HepG2 (cell line): ENCODE measurements around the gene KRTAP5-1. TPM values are rescaled to one million over a fixed set of nuclear protein-coding genes. Genes with fewer than 3 reads are reported as not detected.
A peak's percentile ranks its signal among the peaks of the same experiment; 100 is the strongest.

Experiments used
- BRD4 ChIP-seq: sonication (generic); formaldehyde crosslinking; IDR thresholded peaks from 2 replicates; pipeline ENCODE4 v1.4.0; 2020; ENCODE audit warnings: missing genetic modification reagents
- CC2D1A ChIP-seq: sonication (generic); formaldehyde crosslinking; IDR thresholded peaks from 2 replicates; pipeline ENCODE4 v1.8.1; 2023; ENCODE audit warnings: mild to moderate bottlenecking, missing genetic modification reagents
- CCDC6 ChIP-seq: sonication (generic); formaldehyde crosslinking; IDR thresholded peaks from 2 replicates; pipeline ENCODE4 v1.8.1; 2022; ENCODE audit warnings: mild to moderate bottlenecking, missing genetic modification reagents, moderate library complexity
- ESRRA ChIP-seq: sonication (generic); formaldehyde crosslinking; IDR thresholded peaks from 2 replicates; pipeline ENCODE4 v1.5.1; 2020; ENCODE audit warnings: mild to moderate bottlenecking, low read depth, missing genetic modification reagents
- HNF4A ChIP-seq: sonication (generic); formaldehyde crosslinking; IDR thresholded peaks from 2 replicates; pipeline ENCODE4 v1.4.0; 2020; ENCODE audit warnings: missing genetic modification reagents
- HNRNPK ChIP-seq: fragments of 200-400 bp; formaldehyde crosslinking; IDR thresholded peaks from 2 replicates; pipeline ENCODE4 v1.6.1; 2018; ENCODE audit warnings: low read length, low read depth, moderate library complexity, mild to moderate bottlenecking; ENCODE audit not compliant: poor library complexity, severe bottlenecking
- KDM2A ChIP-seq: sonication (generic); formaldehyde crosslinking; IDR thresholded peaks from 2 replicates; pipeline ENCODE4 v1.4.0; 2020; ENCODE audit warnings: low read depth, missing genetic modification reagents, borderline replicate concordance
- RAD21 ChIP-seq: fragments of 450-650 bp; formaldehyde crosslinking; IDR thresholded peaks from 2 replicates; pipeline ENCODE4 v1.5.0; 2020; ENCODE audit warnings: mild to moderate bottlenecking
- RNF2 ChIP-seq: fragments of 450-650 bp; conservative IDR thresholded peaks from 2 replicates; pipeline ENCODE4 v1.6.1; 2016; ENCODE audit warnings: low read depth
- STAG1 ChIP-seq: sonication (generic); formaldehyde crosslinking; IDR thresholded peaks from 2 replicates; pipeline ENCODE4 v1.4.0; 2020; ENCODE audit warnings: missing genetic modification reagents
- SUZ12 ChIP-seq: fragments of 150-350 bp; IDR thresholded peaks from 2 replicates; pipeline ENCODE4 v1.6.1; 2014; ENCODE audit warnings: low read depth, low read length
- TGIF2 ChIP-seq: IDR thresholded peaks from 2 replicates; pipeline ENCODE4 v1.6.1; 2016; ENCODE audit warnings: control low read depth, missing compliant biosample characterization
- ZBTB7A ChIP-seq: sonication (generic); formaldehyde crosslinking; IDR thresholded peaks from 2 replicates; pipeline ENCODE4 v1.8.0; 2022; ENCODE audit warnings: mild to moderate bottlenecking, missing genetic modification reagents
- ZFP82 ChIP-seq: sonication (generic); formaldehyde crosslinking; IDR thresholded peaks from 2 replicates; pipeline ENCODE4 v1.5.1; 2020; ENCODE audit warnings: mild to moderate bottlenecking, missing genetic modification reagents, borderline replicate concordance
- ZGPAT ChIP-seq: IDR thresholded peaks from 2 replicates; pipeline ENCODE4 v1.6.1; 2016; ENCODE audit warnings: mild to moderate bottlenecking
- ZNF382 ChIP-seq: sonication (generic); formaldehyde crosslinking; IDR thresholded peaks from 2 replicates; pipeline ENCODE4 v1.5.0; 2020; ENCODE audit warnings: missing genetic modification reagents, mild to moderate bottlenecking, borderline replicate concordance
- ZNF572 ChIP-seq: sonication (generic); formaldehyde crosslinking; IDR thresholded peaks from 2 replicates; pipeline ENCODE4 v1.5.1; 2020; ENCODE audit warnings: mild to moderate bottlenecking, missing genetic modification reagents
- polyA plus RNA-seq, 8 experiments: library from polyadenylated mRNA; depleted of rRNA in 3 of 8; stranded (reverse) in 7 of 8; unstranded in 1 of 8; fragments of >200 nt; fragmentation: Illumina TruSeq in 4 of 8; extraction: Trizol in 4 of 8; gene quantifications; 2 replicates each; pipeline versions ENCODE4 v1.2.1 to v1.2.3, GENCODE V29; 2011 to 2016; ENCODE audit warnings: low read depth in 4 of 8, missing spikeins in 1 of 8, mixed read lengths in 1 of 8; ENCODE audit not compliant: insufficient read depth in 1 of 8
- total RNA-seq, 5 experiments: library from RNA; depleted of rRNA; stranded (reverse); fragments of >200 nt; fragmentation: Illumina TruSeq; extraction: Trizol; gene quantifications; 2 replicates each; pipeline ENCODE4 v1.2.3, GENCODE V29; 2016; ENCODE audit warnings: low read depth in 1 of 5
- TF ChIP-seq, protein P1 (sequence below): sonication (generic); formaldehyde crosslinking; IDR thresholded peaks from 2 replicates; pipeline ENCODE4 v1.4.0; 2020; ENCODE audit warnings: missing genetic modification reagents, borderline replicate concordance
- TF ChIP-seq, protein P2 (sequence below): sonication (generic); formaldehyde crosslinking; IDR thresholded peaks from 2 replicates; pipeline ENCODE4 v1.4.0; 2020; ENCODE audit warnings: missing genetic modification reagents
- TF ChIP-seq, protein P3 (sequence below): sonication (generic); formaldehyde crosslinking; IDR thresholded peaks from 2 replicates; pipeline ENCODE4 v1.4.0; 2020; ENCODE audit warnings: missing genetic modification reagents

The KRTAP5-1 gene
- total and polyA plus RNA-seq, 2 of the 13 experiments (the other 11 are each of a cell fraction or from before 2014, with no cell fraction given) = not detected

DNA sequence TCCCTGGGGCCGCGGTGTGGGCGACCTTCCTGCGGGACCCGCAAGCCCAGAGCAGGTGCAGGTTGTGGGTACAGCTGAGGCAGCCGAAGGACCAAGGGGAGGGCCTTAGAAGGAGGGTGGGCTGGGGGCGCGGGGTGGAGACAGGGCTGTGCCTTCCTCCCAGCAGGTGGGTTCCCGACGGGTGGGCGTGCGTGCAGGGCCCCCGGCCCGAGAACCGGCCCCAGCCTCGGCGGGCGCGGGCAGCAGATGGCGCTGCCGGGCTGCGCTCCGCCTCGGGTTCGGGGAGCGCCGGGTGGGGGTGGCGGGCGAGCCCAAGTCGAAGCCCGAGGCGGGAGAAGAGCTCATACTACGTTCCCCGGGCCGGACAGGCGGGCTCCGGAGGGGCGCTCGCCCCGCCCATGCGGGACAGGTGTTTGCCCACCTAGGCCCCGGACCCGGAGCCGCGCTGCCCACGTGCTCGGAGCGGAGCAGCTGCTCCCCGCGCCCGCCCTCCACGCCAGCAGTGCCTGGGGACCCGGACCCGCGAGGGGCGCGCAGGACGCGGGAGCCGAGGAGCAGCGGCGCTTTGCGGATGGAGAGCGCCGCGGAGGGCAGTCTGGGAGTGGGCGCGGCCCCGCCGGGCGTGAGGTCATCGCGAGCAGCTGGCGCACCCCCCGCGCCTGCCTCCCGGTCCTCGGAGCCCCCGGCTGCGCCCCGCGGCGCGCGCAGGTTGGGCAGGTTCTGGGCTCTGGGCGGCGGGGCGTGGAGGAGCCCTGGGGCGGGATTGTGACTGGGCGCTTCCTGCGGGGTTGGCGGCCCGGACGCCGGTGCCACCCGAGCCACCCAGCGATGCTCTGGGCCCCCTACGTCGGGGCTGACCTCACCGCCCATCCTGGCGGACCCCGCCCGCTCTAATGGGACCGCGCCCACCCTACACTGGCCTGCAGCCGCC lies 38.3 kb downstream of the KRTAP5-1 start (continued):
- peak; percentile 45; the same call in 1 of the 2 replicates for TF ChIP-seq KDM2A (CRISPR knock-in tag)
- TF ChIP-seq ZBTB7A (CRISPR knock-in tag) = 0 out of 2 replicates have a peak, but pooled peaks have one; percentile 31
- TF ChIP-seq BRD4 = no peak
- TF ChIP-seq CCDC6 (CRISPR knock-in tag) = peak; percentile 27; the same call in 1 of the 2 replicates
- TF ChIP-seq, protein P1, sequence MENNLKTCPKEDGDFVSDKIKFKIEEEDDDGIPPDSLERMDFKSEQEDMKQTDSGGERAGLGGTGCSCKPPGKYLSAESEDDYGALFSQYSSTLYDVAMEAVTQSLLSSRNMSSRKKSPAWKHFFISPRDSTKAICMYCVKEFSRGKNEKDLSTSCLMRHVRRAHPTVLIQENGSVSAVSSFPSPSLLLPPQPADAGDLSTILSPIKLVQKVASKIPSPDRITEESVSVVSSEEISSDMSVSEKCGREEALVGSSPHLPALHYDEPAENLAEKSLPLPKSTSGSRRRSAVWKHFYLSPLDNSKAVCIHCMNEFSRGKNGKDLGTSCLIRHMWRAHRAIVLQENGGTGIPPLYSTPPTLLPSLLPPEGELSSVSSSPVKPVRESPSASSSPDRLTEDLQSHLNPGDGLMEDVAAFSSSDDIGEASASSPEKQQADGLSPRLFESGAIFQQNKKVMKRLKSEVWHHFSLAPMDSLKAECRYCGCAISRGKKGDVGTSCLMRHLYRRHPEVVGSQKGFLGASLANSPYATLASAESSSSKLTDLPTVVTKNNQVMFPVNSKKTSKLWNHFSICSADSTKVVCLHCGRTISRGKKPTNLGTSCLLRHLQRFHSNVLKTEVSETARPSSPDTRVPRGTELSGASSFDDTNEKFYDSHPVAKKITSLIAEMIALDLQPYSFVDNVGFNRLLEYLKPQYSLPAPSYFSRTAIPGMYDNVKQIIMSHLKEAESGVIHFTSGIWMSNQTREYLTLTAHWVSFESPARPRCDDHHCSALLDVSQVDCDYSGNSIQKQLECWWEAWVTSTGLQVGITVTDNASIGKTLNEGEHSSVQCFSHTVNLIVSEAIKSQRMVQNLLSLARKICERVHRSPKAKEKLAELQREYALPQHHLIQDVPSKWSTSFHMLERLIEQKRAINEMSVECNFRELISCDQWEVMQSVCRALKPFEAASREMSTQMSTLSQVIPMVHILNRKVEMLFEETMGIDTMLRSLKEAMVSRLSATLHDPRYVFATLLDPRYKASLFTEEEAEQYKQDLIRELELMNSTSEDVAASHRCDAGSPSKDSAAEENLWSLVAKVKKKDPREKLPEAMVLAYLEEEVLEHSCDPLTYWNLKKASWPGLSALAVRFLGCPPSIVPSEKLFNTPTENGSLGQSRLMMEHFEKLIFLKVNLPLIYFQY = no peak
- peak; percentile 58 for TF ChIP-seq HNRNPK
- TF ChIP-seq CC2D1A (CRISPR knock-in tag) = no peak
- TF ChIP-seq SUZ12 = peak; percentile 14; the same call in 1 of the 2 replicates
- TF ChIP-seq, protein P2, sequence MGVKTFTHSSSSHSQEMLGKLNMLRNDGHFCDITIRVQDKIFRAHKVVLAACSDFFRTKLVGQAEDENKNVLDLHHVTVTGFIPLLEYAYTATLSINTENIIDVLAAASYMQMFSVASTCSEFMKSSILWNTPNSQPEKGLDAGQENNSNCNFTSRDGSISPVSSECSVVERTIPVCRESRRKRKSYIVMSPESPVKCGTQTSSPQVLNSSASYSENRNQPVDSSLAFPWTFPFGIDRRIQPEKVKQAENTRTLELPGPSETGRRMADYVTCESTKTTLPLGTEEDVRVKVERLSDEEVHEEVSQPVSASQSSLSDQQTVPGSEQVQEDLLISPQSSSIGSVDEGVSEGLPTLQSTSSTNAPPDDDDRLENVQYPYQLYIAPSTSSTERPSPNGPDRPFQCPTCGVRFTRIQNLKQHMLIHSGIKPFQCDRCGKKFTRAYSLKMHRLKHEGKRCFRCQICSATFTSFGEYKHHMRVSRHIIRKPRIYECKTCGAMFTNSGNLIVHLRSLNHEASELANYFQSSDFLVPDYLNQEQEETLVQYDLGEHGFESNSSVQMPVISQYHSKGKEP (CRISPR knock-in tag) = no peak
- TF ChIP-seq RNF2 = 0 out of 2 replicates have a peak, but pooled peaks have one; percentile 59
- TF ChIP-seq, protein P3, sequence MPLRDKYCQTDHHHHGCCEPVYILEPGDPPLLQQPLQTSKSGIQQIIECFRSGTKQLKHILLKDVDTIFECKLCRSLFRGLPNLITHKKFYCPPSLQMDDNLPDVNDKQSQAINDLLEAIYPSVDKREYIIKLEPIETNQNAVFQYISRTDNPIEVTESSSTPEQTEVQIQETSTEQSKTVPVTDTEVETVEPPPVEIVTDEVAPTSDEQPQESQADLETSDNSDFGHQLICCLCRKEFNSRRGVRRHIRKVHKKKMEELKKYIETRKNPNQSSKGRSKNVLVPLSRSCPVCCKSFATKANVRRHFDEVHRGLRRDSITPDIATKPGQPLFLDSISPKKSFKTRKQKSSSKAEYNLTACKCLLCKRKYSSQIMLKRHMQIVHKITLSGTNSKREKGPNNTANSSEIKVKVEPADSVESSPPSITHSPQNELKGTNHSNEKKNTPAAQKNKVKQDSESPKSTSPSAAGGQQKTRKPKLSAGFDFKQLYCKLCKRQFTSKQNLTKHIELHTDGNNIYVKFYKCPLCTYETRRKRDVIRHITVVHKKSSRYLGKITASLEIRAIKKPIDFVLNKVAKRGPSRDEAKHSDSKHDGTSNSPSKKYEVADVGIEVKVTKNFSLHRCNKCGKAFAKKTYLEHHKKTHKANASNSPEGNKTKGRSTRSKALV (CRISPR knock-in tag) = peak; percentile 46; the same call in 1 of the 2 replicates
- TF ChIP-seq ZNF572 (CRISPR knock-in tag) = no peak
- no peak for TF ChIP-seq TGIF2
- peak; percentile 37; the same call in 1 of the 2 replicates for TF ChIP-seq ZGPAT
- TF ChIP-seq ESRRA (CRISPR knock-in tag) = peak; percentile 42; the same call in 1 of the 2 replicates
- peak; percentile 88 for TF ChIP-seq RAD21 (CRISPR knock-in tag)
- TF ChIP-seq STAG1 = peak; percentile 64
- no peak for TF ChIP-seq HNF4A (CRISPR knock-in tag)
- TF ChIP-seq ZFP82 (CRISPR knock-in tag) = 0 out of 2 replicates have a peak, but pooled peaks have one; percentile 27
- TF ChIP-seq ZNF382 (CRISPR knock-in tag) = no peak
